B cell (primary cell): ENCODE data around the gene BAG3. TPM values are rescaled to one million over a fixed set of nuclear protein-coding genes. Genes with fewer than 3 reads are reported as not detected.

Source experiments
- ATAC-seq: fragments of 200-7000 bp; cut with Tn5 transposase; one replicate; pipeline ENCODE4 v1.10.0; 2021; ENCODE audit warnings: low read depth, mild to moderate bottlenecking, moderate number of reproducible peaks, moderate library complexity
- CTCF ChIA-PET: fragments of 350-600 bp; sonication (Branson Sonifier 250); formaldehyde crosslinking; loops from one replicate; lab custom pipeline; 2021; ENCODE audit warnings: antibody characterized with exemption, inconsistent platforms; lab: Charles Lee
- POLR2A ChIA-PET: fragments of 350-600 bp; sonication (Branson Sonifier 250); formaldehyde crosslinking; loops from one replicate; lab custom pipeline; 2021; ENCODE audit warnings: antibody characterized with exemption; lab: Charles Lee
- DNase-seq: peaks from one replicate; pipeline ENCODE4 v3.0.0; 2013
- H2AFZ ChIP-seq: 2 replicates; pipeline ENCODE4 v1.6.1; 2012; ENCODE audit warnings: mild to moderate bottlenecking, low read depth, low read length; ENCODE audit not compliant: insufficient read depth, poor library complexity, severe bottlenecking
- H3K27ac ChIP-seq, 2 donors: 1 replicate in 1 of 2; 2 replicates in 1 of 2; pipeline ENCODE4 v1.5.1; 2012 to 2013; ENCODE audit warnings: low read length in 2 of 2, mild to moderate bottlenecking in 2 of 2, moderate library complexity in 1 of 2
- H3K27me3 ChIP-seq, 4 experiments: fragments of 200-600 bp in 1 of 4; sonication (generic) in 1 of 4; replicated peaks in 1 of 4; 1 replicate in 2 of 4; 2 replicates in 2 of 4; pipeline versions ENCODE4 v1.6.1 to v1.7.0; 2013 to 2016; ENCODE audit warnings: low read length in 3 of 4, mild to moderate bottlenecking in 2 of 4, mixed read lengths in 1 of 4, moderate library complexity in 1 of 4; ENCODE audit not compliant: insufficient read depth in 4 of 4, control insufficient read depth in 3 of 4; ENCODE audit errors: control extremely low read depth in 1 of 4
- H3K36me3 ChIP-seq, 2 experiments: replicated peaks in 1 of 2; 1 replicate in 1 of 2; 2 replicates in 1 of 2; pipeline versions ENCODE4 v1.6.1 to v1.7.1; 2013; ENCODE audit warnings: low read length in 1 of 2; ENCODE audit not compliant: insufficient read depth in 2 of 2, control insufficient read depth in 1 of 2; ENCODE audit errors: control extremely low read depth in 1 of 2, extremely low read depth in 1 of 2
- H3K4me1 ChIP-seq, 2 donors: fragments of 200-600 bp in 1 of 2; sonication (generic) in 1 of 2; 1 replicate in 1 of 2; 2 replicates in 1 of 2; pipeline versions ENCODE4 v1.5.1 to v1.6.1; 2013 to 2017; ENCODE audit warnings: low read length in 2 of 2; ENCODE audit not compliant: control insufficient read depth in 2 of 2, insufficient read depth in 2 of 2
- H3K4me2 ChIP-seq: replicated peaks from 2 replicates; pipeline ENCODE3; 2012; ENCODE audit warnings: mild to moderate bottlenecking, low read depth, low read length; ENCODE audit not compliant: poor library complexity, severe bottlenecking
- H3K4me3 ChIP-seq, 5 experiments: fragments of 200-600 bp in 1 of 5; sonication (generic) in 1 of 5; 1 replicate in 3 of 5; 2 replicates in 2 of 5; pipeline versions ENCODE4 v1.5.1 to v1.7.0; 2011 to 2016; ENCODE audit warnings: low read length in 4 of 5, mild to moderate bottlenecking in 4 of 5, low read depth in 2 of 5, control low read depth in 1 of 5, moderate library complexity in 1 of 5; ENCODE audit not compliant: insufficient read depth in 1 of 5; ENCODE audit errors: control extremely low read depth in 1 of 5, extremely low read depth in 1 of 5
- H3K79me2 ChIP-seq: fragments of 200-600 bp; sonication (generic); one replicate; pipeline ENCODE4 v1.6.0; 2016; ENCODE audit warnings: low read length; ENCODE audit not compliant: control insufficient read depth, insufficient read depth
- H3K9ac ChIP-seq: fragments of 200-600 bp; sonication (generic); 2 replicates; pipeline ENCODE4 v1.6.1; 2017; ENCODE audit warnings: mild to moderate bottlenecking, low read length, moderate library complexity
- H3K9me3 ChIP-seq, 3 donors: one replicate each; pipeline versions ENCODE4 v1.6.1 to v1.7.1; 2013; ENCODE audit warnings: low read length in 2 of 3; ENCODE audit not compliant: control insufficient read depth in 2 of 3, insufficient read depth in 1 of 3; ENCODE audit errors: control extremely low read depth in 1 of 3
- H4K20me1 ChIP-seq: 2 replicates; pipeline ENCODE4 v1.6.0; 2012; ENCODE audit warnings: mild to moderate bottlenecking, low read length; ENCODE audit not compliant: insufficient read depth, control insufficient read depth, poor library complexity, severe bottlenecking
- H3K27ac Mint-ChIP-seq: one replicate; pipeline ENCODE4 v1.8.0; 2021; ENCODE audit warnings: mixed read lengths
- H3K27me3 Mint-ChIP-seq: one replicate; pipeline ENCODE4 v1.8.0; 2021; ENCODE audit warnings: mixed read lengths
- H3K4me1 Mint-ChIP-seq: one replicate; pipeline ENCODE4 v1.8.0; 2021; ENCODE audit warnings: mixed read lengths
- H3K4me3 Mint-ChIP-seq: one replicate; pipeline ENCODE4 v1.8.0; 2021; ENCODE audit warnings: mixed read lengths
- H3K9me3 Mint-ChIP-seq: one replicate; pipeline ENCODE4 v1.8.0; 2022; ENCODE audit warnings: mixed read lengths; ENCODE audit not compliant: insufficient read depth
- CTCF ChIP-seq: fragments of 200-600 bp; IDR thresholded peaks from one replicate; pipeline ENCODE4 v1.8.0; 2022; ENCODE audit warnings: antibody characterized with exemption, mild to moderate bottlenecking
- EZH2 ChIP-seq: IDR thresholded peaks from 2 replicates; pipeline ENCODE4 v1.6.1; 2012; ENCODE audit warnings: borderline replicate concordance, low read depth, mild to moderate bottlenecking, moderate library complexity, low read length; ENCODE audit not compliant: insufficient read depth, poor library complexity, severe bottlenecking
- WGBS: methylation state at CpG from one replicate; pipeline ENCODE4 v1.1.5; 2013; ENCODE audit warnings: missing lambda C conversion rate; ENCODE audit not compliant: insufficient coverage; 5-methylcytosine and 5-hydroxymethylcytosine counted together
- intact Hi-C: fragments of 100-400 bp; cut with micrococcal nuclease; formaldehyde crosslinking; loops from one replicate; pipeline ENCODE4 v1.10.0; 2022
- polyA plus RNA-seq: library from polyadenylated mRNA; depleted of rRNA; stranded (reverse); fragments of >200 nt; gene quantifications from 2 replicates; pipeline ENCODE4 v1.2.3, GENCODE V29; 2012
- total RNA-seq, 2 donors: library from RNA; stranded (reverse); fragments of 120-200 nt in 1 of 2; gene quantifications; 1 replicate in 1 of 2; 2 replicates in 1 of 2; pipeline versions ENCODE4 v1.2.3 to v1.2.4, GENCODE V29; 2013 to 2022

The BAG3 gene
- total and polyA plus RNA-seq, 2 donors (not counting 1 experiment from before 2014, with no cell fraction given): 3.9 to 7.4 TPM

- H3K4me2 ChIP-seq: no peak overlapping the region
- H3K27ac ChIP-seq: no peak overlapping the region
- ChIA-PET CTCF (interaction anchor here (0.6 to 1.0 kb wide), 2 partner anchors 29 to 58 kb away, joined by 3 read pairs; partner anchors contain the start of gene INPP5F), POLR2A (no interaction called here)
- H3K9ac ChIP-seq: no peak overlapping the region
- ATAC-seq: no peak
- no peak overlapping the region for H2AFZ ChIP-seq
- Mint-ChIP-seq H3K9me3 (no peaks in the 10 kb centered on the region), H3K4me1 (peaks cover 3% of the 10 kb centered on the region), H3K27me3 (no peaks in the 10 kb centered on the region), H3K4me3 (no peak overlapping the region), H3K27ac (no peak overlapping the region)
- H3K4me1 ChIP-seq: peaks cover 0 to 5% of the 10 kb centered on the region in 2 donors
- H3K4me3 ChIP-seq: no peak overlapping the region
- H3K9me3 ChIP-seq: peaks cover 0 to 2% (median 0%) of the 10 kb centered on the region in 3 donors
- no peak for DNase-seq
- TF ChIP-seq CTCF (no peak), EZH2 (no peak)
- H3K79me2 ChIP-seq: no peaks in the 10 kb centered on the region
- no peaks in the 10 kb centered on the region for H3K36me3 ChIP-seq
- H4K20me1 ChIP-seq: no peaks in the 10 kb centered on the region
- WGBS: 63% methylated on average over 11 of the region's 12 CpGs
- no peaks in the 10 kb centered on the region for H3K27me3 ChIP-seq
- intact Hi-C loops: no loop called here
Observed at GRCh38 chr10:119667562-119668328, 16.6 kb downstream of the BAG3 start.

- intact Hi-C loops: no loop called here
- no peaks in the 10 kb centered on the region for H3K36me3 ChIP-seq
- ATAC-seq (no peak), DNase-seq (no peak)
- Mint-ChIP-seq H3K4me3 (no peak overlapping the region), H3K4me1 (peaks cover 3% of the 10 kb centered on the region), H3K27ac (no peak overlapping the region), H3K9me3 (no peaks in the 10 kb centered on the region), H3K27me3 (no peaks in the 10 kb centered on the region)
- no peak overlapping the region for H3K27ac ChIP-seq
- WGBS: 100% methylated on average over 5 of the region's 6 CpGs
- H3K4me2 ChIP-seq: no peak overlapping the region
- no peaks in the 10 kb centered on the region for H3K27me3 ChIP-seq
- no peak overlapping the region for H2AFZ ChIP-seq
- no peaks in the 10 kb centered on the region for H4K20me1 ChIP-seq
- H3K4me1 ChIP-seq: peaks cover 0 to 5% of the 10 kb centered on the region in 2 donors
- H3K9ac ChIP-seq: no peak overlapping the region
- H3K79me2 ChIP-seq: no peaks in the 10 kb centered on the region
- ChIA-PET POLR2A (no interaction called here), CTCF (interaction anchor here (1.0 kb wide), 1 partner anchor 57 kb away, joined by 3 read pairs; the partner anchor contains the start of gene INPP5F)
- no peak overlapping the region for H3K4me3 ChIP-seq
- H3K9me3 ChIP-seq: peaks cover 0 to 2% (median 0%) of the 10 kb centered on the region in 3 donors
- TF ChIP-seq EZH2 (no peak), CTCF (no peak)
Observed at GRCh38 chr10:119668461-119668860, 17.3 kb downstream of the BAG3 start.
